Body of pancreas (tissue), 4 donors: ENCODE data around the gene RNF227.

Experiments used
- POLR2A ChIP-seq, 3 donors: fragments of 450-650 bp; IDR thresholded peaks; one replicate each; pipeline ENCODE4 v1.6.1; 2016; ENCODE audit warnings: antibody characterized with exemption in 3 of 3, mild to moderate bottlenecking in 2 of 3
- TF ChIP-seq, protein P1 (sequence below), 7 experiments: fragments of 450-650 bp in 4 of 7; fragments of 200-600 bp in 3 of 7; sonication (generic) in 3 of 7; IDR thresholded peaks; one replicate each; pipeline ENCODE4 v1.5.1; 2016 to 2019; ENCODE audit warnings: antibody characterized with exemption in 7 of 7

DNA sequence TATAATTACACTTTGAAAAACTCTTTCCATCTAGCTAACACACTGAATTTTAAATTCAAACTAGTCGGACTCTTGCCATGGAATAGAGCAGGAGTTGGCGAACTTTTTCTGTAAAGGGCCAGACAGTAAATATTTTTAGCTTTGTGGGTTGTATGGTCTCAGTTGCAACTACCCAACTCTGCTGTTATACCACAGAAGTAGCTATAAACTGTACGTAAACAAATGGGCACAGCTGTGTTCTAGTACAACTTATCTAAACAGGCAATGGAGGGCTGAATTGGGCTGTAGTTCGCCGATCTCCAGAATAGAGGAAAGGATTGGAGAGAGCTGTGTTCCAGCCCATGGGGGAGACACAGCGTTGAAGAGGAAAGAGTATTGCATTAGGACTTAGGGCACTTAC, 24.7 kb upstream of the RNF227 start:
- TF ChIP-seq, protein P1, sequence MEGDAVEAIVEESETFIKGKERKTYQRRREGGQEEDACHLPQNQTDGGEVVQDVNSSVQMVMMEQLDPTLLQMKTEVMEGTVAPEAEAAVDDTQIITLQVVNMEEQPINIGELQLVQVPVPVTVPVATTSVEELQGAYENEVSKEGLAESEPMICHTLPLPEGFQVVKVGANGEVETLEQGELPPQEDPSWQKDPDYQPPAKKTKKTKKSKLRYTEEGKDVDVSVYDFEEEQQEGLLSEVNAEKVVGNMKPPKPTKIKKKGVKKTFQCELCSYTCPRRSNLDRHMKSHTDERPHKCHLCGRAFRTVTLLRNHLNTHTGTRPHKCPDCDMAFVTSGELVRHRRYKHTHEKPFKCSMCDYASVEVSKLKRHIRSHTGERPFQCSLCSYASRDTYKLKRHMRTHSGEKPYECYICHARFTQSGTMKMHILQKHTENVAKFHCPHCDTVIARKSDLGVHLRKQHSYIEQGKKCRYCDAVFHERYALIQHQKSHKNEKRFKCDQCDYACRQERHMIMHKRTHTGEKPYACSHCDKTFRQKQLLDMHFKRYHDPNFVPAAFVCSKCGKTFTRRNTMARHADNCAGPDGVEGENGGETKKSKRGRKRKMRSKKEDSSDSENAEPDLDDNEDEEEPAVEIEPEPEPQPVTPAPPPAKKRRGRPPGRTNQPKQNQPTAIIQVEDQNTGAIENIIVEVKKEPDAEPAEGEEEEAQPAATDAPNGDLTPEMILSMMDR (IDR thresholded peaks at IDR 0.05), result no peak
- no peak for TF ChIP-seq POLR2A (IDR thresholded peaks at IDR 0.05)
